ENCODE results near the gene MED13L. TPM values are rescaled to one million over a fixed set of nuclear protein-coding genes. Genes with fewer than 3 reads are reported as not detected.

The MED13L gene
- total RNA-seq, 2 experiments from 2014 or later, result 203 to 208 TPM

- Histone ChIP-seq H3K4me1 (ENCODE audit: insufficient read depth, low read length) (peaks cover 24% of the 10 kb centered on the region), H3K27ac (ENCODE audit: low read depth in 1 of 2, low read length in 2 of 2) (no peak overlapping the region), H3K9me3 (ENCODE audit: control insufficient read depth in 1 of 2, insufficient read depth in 1 of 2, low read length in 2 of 2) (no peaks in the 10 kb centered on the region), H3K36me3 (ENCODE audit: insufficient read depth, low read length) (no peaks in the 10 kb centered on the region), H3K27me3 (ENCODE audit: control insufficient read depth in 1 of 2, insufficient read depth in 2 of 2, low read length in 2 of 2) (no peaks in the 10 kb centered on the region), H3K4me3 (ENCODE audit: low read length) (no peak overlapping the region)
- peaks cover 95% of the 10 kb centered on the region for H3K4me1 Mint-ChIP-seq (ENCODE audit: low read depth)
- peaks cover 2% of the 10 kb centered on the region for H3K9me3 Mint-ChIP-seq
- DNase-seq (no peak), ATAC-seq (ENCODE audit: poor library complexity) (no peak)
- TF ChIP-seq CTCF (IDR thresholded peaks at IDR 0.05), result no peak
- H3K4me3 Mint-ChIP-seq, result no peak overlapping the region
- peaks cover 4% of the 10 kb centered on the region for H3K36me3 Mint-ChIP-seq (ENCODE audit: low read depth)
- ChIA-PET CTCF (interaction anchor here (1.4 kb wide), 1 partner anchor 9 kb away, joined by 8 read pairs; no protein-coding TSS in a partner anchor), POLR2A (interaction anchor here (0.6 to 1.6 kb wide), 3 partner anchors 8 to 114 kb away, joined by 3 to 7 read pairs (median 4); no protein-coding TSS in a partner anchor)
- peak overlapping the region; percentile 69 for H3K27ac Mint-ChIP-seq
- no peaks in the 10 kb centered on the region for H3K27me3 Mint-ChIP-seq
- intact Hi-C loops (cut with DNase I, micrococcal nuclease), result loop anchor here (5.0 kb wide), 1 partner anchor 33 kb away; the partner anchor contains the start of gene MED13L (in 2 of the 2)
These were observed 32.9 kb downstream of the MED13L start for GRCh38 chr12:116244474-116245090.

- peaks cover 92% of the 10 kb centered on the region for H3K4me1 Mint-ChIP-seq (ENCODE audit: low read depth)
- no peaks in the 10 kb centered on the region for H3K27me3 Mint-ChIP-seq
- Histone ChIP-seq H3K27ac (ENCODE audit: low read depth in 1 of 2, low read length in 2 of 2) (no peak overlapping the region), H3K4me1 (ENCODE audit: insufficient read depth, low read length) (peaks cover 23% of the 10 kb centered on the region), H3K36me3 (ENCODE audit: insufficient read depth, low read length) (no peaks in the 10 kb centered on the region), H3K4me3 (ENCODE audit: low read length) (no peak overlapping the region), H3K27me3 (ENCODE audit: control insufficient read depth in 1 of 2, insufficient read depth in 2 of 2, low read length in 2 of 2) (no peaks in the 10 kb centered on the region), H3K9me3 (ENCODE audit: control insufficient read depth in 1 of 2, insufficient read depth in 1 of 2, low read length in 2 of 2) (no peaks in the 10 kb centered on the region)
- POLR2A ChIA-PET, result interaction anchor here (1.6 kb wide), 1 partner anchor 10 kb away, joined by 4 read pairs; no protein-coding TSS in a partner anchor
- peak overlapping the region; percentile 35 for H3K4me3 Mint-ChIP-seq
- DNase-seq, result peak in 4 of 14 experiments; percentile 19 to 43 (median 29)
- no peaks in the 10 kb centered on the region for H3K36me3 Mint-ChIP-seq (ENCODE audit: low read depth)
- no peaks in the 10 kb centered on the region for H3K9me3 Mint-ChIP-seq
- ATAC-seq (ENCODE audit: poor library complexity), result peak; percentile 67
- CTCF ChIA-PET, result interaction anchor here (1.1 kb wide), 1 partner anchor 18 kb away, joined by 3 read pairs; no protein-coding TSS in a partner anchor
- H3K27ac Mint-ChIP-seq, result peak overlapping the region; percentile 59
- TF ChIP-seq CTCF (IDR thresholded peaks at IDR 0.05), result no peak
- intact Hi-C loops (cut with DNase I, micrococcal nuclease), result loop anchor here (5.0 kb wide), 1 partner anchor 33 kb away; the partner anchor contains the start of gene MED13L (in 2 of the 2)
These were observed 33.5 kb downstream of the MED13L start for GRCh38 chr12:116244001-116244400.

- no peaks in the 10 kb centered on the region for H3K9me3 Mint-ChIP-seq
- POLR2A ChIA-PET, result no interaction called here
- Histone ChIP-seq H3K9me3 (ENCODE audit: control insufficient read depth in 1 of 2, insufficient read depth in 1 of 2, low read length in 2 of 2) (no peaks in the 10 kb centered on the region), H3K4me3 (ENCODE audit: low read length) (no peak overlapping the region), H3K27me3 (ENCODE audit: control insufficient read depth in 1 of 2, insufficient read depth in 2 of 2, low read length in 2 of 2) (no peaks in the 10 kb centered on the region), H3K4me1 (ENCODE audit: insufficient read depth, low read length) (peaks cover 17% of the 10 kb centered on the region), H3K27ac (ENCODE audit: low read depth in 1 of 2, low read length in 2 of 2) (no peak overlapping the region), H3K36me3 (ENCODE audit: insufficient read depth, low read length) (no peaks in the 10 kb centered on the region)
- peaks cover 88% of the 10 kb centered on the region for H3K4me1 Mint-ChIP-seq (ENCODE audit: low read depth)
- ATAC-seq (ENCODE audit: poor library complexity), result no peak
- H3K27ac Mint-ChIP-seq, result peak overlapping the region; percentile 59
- H3K36me3 Mint-ChIP-seq (ENCODE audit: low read depth), result no peaks in the 10 kb centered on the region
- CTCF ChIA-PET, result no interaction called here
- no peak for DNase-seq
- H3K4me3 Mint-ChIP-seq, result no peak overlapping the region
- no peaks in the 10 kb centered on the region for H3K27me3 Mint-ChIP-seq
- intact Hi-C loops (cut with DNase I, micrococcal nuclease), result loop anchor here (5.0 kb wide), 1 partner anchor 35 kb away; the partner anchor contains the start of gene MED13L (in 2 of the 2)
- no peak for TF ChIP-seq CTCF (IDR thresholded peaks at IDR 0.05)
These were observed 34.8 kb downstream of the MED13L start for GRCh38 chr12:116242740-116243139.
